Ovary (tissue), 3 donors: Measurements from ENCODE around the gene DKK2.

Source experiments
- CTCF ChIP-seq, 3 donors: fragments of 450-650 bp in 2 of 3; fragments of 200-600 bp in 1 of 3; IDR thresholded peaks; one replicate each; pipeline versions ENCODE4 v1.5.1 to v1.8.0; 2016 to 2022; ENCODE audit warnings: antibody characterized with exemption in 3 of 3, mild to moderate bottlenecking in 1 of 3
- EP300 ChIP-seq: sonication (generic); formaldehyde crosslinking; IDR thresholded peaks from one replicate; pipeline ENCODE4 v1.6.1; 2017; ENCODE audit warnings: antibody characterized with exemption
- donor health status: DM: no; HTN: no; CAD: no.

GRCh38 chr4:106951891-106952290, 84.2 kb downstream of the DKK2 start:
- TF ChIP-seq CTCF (IDR thresholded peaks at IDR 0.05) (no peak), EP300 (no peak)
